HG02938 (cell line): ENCODE measurements around the gene CHSY1.
A peak's percentile ranks its signal among the peaks of the same experiment; 100 is the strongest.

Experiments used
- ATAC-seq: cut with Tn5 transposase; IDR thresholded peaks from one replicate; pipeline ENCODE4 v1.9.1; 2021; ENCODE audit warnings: mild to moderate bottlenecking, moderate library complexity; ENCODE audit not compliant: unreplicated experiment

Gene CHSY1

GRCh38 chr15:101269479-101270223 lies 17.8 kb upstream of the CHSY1 start:
- no peak for ATAC-seq

DNA sequence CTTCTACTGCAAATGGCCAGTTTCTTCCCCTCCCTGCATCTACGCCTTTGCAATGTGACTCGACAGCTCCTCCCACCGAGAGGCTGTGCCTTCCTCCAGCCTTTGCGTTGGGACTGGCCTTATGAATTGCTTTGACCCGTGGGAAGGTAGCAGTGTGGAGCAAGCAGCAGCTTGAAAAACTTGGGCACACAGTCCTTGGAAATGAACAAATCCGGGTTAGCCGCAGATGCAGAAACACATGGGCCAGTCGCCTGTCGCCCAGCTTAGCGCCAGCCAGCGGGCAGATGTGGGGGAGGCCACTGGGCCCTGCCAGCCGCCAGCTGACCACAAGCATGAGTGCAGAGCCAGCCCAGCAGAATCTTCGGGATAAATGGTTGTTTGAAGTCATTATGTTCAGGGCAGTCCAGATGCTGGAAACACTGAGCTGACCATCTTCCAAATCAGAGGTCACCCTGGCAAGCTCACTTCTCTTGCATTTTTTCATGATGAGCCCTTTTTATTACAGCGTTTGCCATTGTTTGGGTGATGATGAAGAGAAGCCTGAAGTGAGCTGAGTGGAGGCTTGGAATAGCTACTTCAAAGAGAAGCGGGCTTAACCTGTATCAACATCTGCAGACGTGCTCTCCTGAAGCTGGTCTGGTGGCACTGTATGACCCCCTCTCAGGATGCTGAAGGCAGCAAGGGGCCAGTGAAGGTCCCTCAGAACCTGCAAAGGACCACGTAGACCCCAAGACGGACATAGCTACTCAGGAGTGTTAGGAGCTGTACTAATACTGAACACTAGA lies 15.7 kb upstream of the CHSY1 start:
- ATAC-seq: no peak

GRCh38 chr15:101266787-101267186 lies 14.9 kb upstream of the CHSY1 start:
- no peak for ATAC-seq

GRCh38 chr15:101266034-101266433 lies 14.2 kb upstream of the CHSY1 start:
- ATAC-seq: no peak

- ATAC-seq: no peak
Measured at GRCh38 chr15:101264911-101265641, 13.2 kb upstream of the CHSY1 start.

GRCh38 chr15:101264011-101264410 lies 12.2 kb upstream of the CHSY1 start:
- peak; percentile 39 for ATAC-seq

- ATAC-seq: no peak
Measured at GRCh38 chr15:101262551-101262950, 10.7 kb upstream of the CHSY1 start.

DNA sequence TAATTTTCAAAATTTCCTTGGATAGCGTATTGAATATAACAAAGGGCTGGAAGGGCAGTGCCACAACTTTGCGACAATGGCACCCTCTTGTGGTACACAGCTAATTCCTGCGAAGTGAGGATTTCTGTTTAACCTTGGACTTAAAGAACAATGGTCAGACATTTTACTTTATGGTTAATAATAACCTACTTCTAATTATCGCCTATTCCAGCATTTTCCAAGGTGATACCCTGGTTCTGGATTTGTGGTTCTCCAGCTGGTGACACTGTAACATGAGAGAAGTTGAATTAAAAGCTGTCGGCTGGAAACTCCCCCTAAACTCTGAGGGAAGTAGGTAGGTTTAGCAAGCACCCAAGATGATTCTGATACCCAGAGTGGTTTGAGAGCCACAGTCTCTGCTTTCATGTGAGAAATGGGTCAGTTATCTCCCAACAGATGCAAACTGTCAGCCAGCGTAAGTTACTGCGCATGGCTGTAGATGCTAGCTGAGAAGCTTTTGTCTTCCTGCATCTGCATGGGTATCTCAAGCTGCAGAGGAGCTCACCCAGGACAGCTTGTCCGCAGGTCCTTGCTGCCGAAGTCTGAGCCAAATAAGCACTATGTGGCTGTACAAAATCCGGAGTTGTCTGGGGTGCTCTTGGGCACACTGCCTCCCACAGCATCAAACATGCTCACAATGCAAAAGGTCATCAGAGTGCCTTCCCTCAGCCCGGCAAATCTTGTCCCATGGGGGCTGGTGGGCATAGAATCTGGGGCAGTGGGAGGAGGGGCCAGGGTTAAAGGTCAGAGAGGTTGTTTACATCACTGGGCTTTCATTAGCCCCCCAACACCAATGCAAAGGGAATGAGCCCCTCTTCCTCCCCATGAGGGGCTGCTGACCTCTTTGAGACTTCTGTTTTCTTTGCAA lies 6.6 kb upstream of the CHSY1 start:
- no peak for ATAC-seq

GRCh38 chr15:101256757-101257156 lies 4.9 kb upstream of the CHSY1 start:
- ATAC-seq: no peak

DNA sequence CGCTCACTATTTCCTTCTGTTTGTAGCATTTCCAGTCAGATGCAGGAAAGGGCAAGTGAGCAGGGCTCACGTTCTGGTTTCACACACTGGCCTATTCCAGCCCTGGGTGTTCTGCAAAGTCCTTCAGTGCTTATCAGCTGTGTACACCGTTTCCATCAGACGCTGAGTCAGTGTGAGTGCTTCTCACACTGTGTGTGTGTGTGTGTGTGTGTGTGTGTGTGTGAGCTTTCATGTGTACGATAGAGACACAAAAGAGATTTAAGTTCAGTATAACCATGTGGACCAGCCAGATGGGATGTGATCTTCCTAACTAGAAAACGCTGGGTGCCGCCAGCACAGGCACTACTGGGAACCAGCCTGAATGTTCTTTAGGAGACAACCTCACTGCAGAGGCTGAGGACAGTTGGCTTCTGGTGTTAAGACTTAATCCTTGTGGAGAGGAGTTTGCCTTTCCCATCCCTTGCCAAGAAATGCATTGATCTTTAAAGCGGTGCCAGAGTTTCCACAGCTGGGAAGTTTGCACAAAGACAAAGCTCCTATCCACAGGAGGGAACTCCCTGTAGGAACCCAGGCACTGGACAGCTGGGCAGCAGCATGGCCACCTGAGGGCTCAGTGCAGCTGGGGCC lies 3.9 kb upstream of the CHSY1 start:
- no peak for ATAC-seq

GRCh38 chr15:101255051-101255395 lies 3.2 kb upstream of the CHSY1 start:
- ATAC-seq: no peak

DNA sequence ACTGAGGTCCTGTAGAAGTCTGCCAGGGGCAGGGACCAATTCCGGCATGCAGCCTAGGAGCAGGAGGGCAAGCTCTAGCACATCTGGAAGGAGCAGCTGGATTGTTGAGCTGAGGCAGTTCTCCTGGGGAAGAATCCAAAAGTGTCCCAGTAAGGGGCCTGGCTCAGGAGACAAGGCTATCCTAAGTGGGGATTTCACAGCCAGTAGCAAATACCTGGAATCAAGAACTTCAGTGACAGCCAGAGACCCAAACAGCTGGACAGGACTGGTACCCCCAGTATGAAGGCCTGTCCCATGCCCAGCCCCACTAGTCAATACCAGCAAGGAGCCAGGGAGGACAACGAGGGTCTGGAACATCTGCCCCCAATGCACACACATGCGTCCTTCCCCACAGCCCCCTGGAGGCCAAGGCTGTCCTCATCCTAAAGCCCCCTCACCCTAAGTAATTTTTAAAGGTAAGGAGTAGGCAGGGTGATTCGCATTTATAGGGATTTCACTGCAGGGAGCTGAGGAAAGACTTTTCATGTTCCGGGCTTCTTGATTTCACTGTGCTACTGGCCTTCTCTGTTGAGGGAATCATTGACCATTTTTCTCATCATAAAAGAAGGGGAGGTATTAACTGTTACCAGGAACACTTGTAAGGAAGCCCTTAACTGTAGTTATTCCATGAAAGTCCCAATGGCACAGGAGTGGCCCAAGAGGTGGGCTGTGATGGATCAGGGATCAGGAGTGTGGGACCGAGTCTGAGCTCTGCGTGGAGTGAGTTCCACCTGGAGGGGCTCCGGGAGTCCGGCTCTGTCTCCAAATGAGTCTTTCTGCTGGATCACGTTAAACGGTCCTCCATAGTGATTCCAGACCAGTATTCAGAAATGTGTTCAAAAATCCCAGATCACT lies 2.6 kb upstream of the CHSY1 start:
- no peak for ATAC-seq

- peak; percentile 5 for ATAC-seq
Measured at GRCh38 chr15:101252836-101253235, 988 bp upstream of the CHSY1 start.

DNA sequence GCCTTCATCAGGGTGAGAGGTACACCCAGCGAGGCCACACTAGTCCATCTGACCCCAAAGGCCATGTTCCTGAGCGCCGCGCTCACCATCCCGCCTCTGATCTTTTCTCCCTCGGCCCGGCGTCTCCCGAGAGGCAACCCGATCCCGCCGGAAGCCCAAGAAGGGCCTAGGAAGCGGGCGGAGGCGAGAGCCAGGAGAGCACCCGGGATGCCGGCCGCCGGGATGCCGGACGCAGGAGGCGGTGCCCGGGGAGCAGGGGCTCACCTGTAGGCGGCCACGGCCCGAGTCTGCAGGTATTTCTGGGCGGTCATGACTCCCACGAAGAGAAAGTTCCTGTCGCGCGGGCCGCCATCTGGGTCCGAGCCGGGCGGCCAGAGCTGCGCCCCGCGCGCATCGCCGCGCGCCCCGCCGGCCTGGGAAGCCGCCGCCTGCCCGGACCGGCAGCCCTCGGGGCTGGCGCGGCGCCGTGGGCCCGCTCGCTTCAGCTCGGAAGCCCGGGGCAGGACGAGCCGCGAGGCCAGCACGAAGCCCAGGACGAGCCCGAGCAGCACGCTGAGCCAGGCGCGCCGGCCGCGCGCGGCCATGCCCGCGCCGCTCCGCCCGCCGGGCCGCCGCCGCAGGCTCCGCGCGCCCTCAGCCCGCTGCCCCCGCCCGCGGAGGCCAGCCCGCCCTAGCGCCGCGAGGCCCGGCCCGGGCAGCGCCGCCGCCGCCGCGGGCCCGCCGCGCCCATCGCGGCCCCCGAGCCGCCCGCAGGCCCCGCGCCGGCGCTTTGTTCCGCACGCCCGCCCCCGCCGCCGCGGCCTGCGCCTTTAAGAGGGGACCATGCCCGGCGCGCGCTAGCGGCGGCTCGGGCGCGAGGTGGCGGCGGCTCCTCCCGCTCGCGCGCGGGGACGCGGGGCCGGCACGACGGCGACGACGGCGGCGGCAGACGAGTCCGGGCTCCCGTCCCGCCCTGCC lies 697 bp downstream of the CHSY1 start:
- peak; percentile 29 for ATAC-seq

DNA sequence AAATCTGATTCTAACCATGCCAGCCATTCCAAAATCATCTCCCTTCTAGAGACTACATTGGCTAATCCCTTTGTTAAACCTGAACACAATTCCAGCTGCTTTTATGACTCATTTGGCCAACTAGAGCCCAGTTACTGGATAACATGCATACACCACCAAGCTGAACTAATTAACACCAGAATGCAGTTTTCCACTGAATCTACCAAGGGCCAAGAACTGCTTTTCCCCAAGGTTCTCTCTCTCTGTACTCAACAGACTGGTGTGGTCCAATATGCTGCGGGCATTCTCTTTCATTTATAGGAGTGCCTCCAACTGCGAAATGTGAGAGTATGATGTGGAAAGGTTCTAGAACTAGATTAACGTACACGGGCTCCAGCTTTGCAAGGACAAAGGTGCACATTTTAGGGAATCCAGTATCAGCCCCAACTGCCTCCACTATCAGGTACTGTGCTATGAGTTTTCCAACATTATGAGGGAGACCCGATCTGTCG lies 1.5 kb downstream of the CHSY1 start:
- no peak for ATAC-seq

- no peak for ATAC-seq
Measured at GRCh38 chr15:101248274-101248673, 3.6 kb downstream of the CHSY1 start.

- ATAC-seq: no peak
Measured at GRCh38 chr15:101246824-101247745, 4.8 kb downstream of the CHSY1 start.
